Measurements from ENCODE around the gene CSRNP3. TPM values are rescaled to one million over a fixed set of nuclear protein-coding genes. Genes with fewer than 3 reads are reported as not detected.

Gene CSRNP3
- total RNA-seq, 1 donor from 2014 or later, result 1.9 TPM

- Histone ChIP-seq H3K36me3 (no peaks in the 10 kb centered on the region), H3K4me1 (no peaks in the 10 kb centered on the region), H3K9me3 (no peaks in the 10 kb centered on the region), H3K27me3 (no peaks in the 10 kb centered on the region), H3K4me3 (no peak overlapping the region), H3K27ac (no peak overlapping the region)
- DNase-seq (no peak), ATAC-seq (no peak)
- no peak for TF ChIP-seq CTCF (IDR thresholded peaks at IDR 0.05)
- intact Hi-C loops (cut with DNase I), result no loop called here
Observed at GRCh38 chr2:165508927-165509326, 39.4 kb downstream of the CSRNP3 start.

- H3K27ac ChIP-seq, result no peak overlapping the region
- H3K4me1 ChIP-seq, result no peaks in the 10 kb centered on the region
- no peaks in the 10 kb centered on the region for H3K27me3 ChIP-seq
- no peaks in the 10 kb centered on the region for H3K36me3 ChIP-seq
- no peak overlapping the region for H3K4me3 ChIP-seq
- no peak for DNase-seq
- intact Hi-C loops (cut with DNase I), result no loop called here
- no peak for ATAC-seq
- H3K9me3 ChIP-seq, result no peaks in the 10 kb centered on the region
- no peak for TF ChIP-seq CTCF (IDR thresholded peaks at IDR 0.05)
Observed at GRCh38 chr2:165513479-165513878, 44.0 kb downstream of the CSRNP3 start.

GRCh38 chr2:165518611-165519010 is 49.1 kb downstream of the CSRNP3 start:
- no peak for ATAC-seq
- H3K36me3 ChIP-seq, result no peaks in the 10 kb centered on the region

GRCh38 chr2:165522719-165523118 is 53.2 kb downstream of the CSRNP3 start:
- Histone ChIP-seq H3K9me3 (no peaks in the 10 kb centered on the region), H3K27me3 (no peaks in the 10 kb centered on the region), H3K27ac (no peak overlapping the region), H3K4me1 (no peaks in the 10 kb centered on the region), H3K4me3 (no peak overlapping the region), H3K36me3 (no peaks in the 10 kb centered on the region)
- DNase-seq (no peak), ATAC-seq (no peak)
- no peak for TF ChIP-seq CTCF (IDR thresholded peaks at IDR 0.05)
- intact Hi-C loops (cut with DNase I), result no loop called here

More at GRCh38 chr2:165518611-165519010, 49.1 kb downstream of the CSRNP3 start:
- H3K27ac ChIP-seq, result no peak overlapping the region
- no peak overlapping the region for H3K4me3 ChIP-seq
- DNase-seq, result no peak
- intact Hi-C loops (cut with DNase I), result no loop called here
- TF ChIP-seq CTCF (IDR thresholded peaks at IDR 0.05), result no peak
- H3K9me3 ChIP-seq, result no peaks in the 10 kb centered on the region
- no peaks in the 10 kb centered on the region for H3K27me3 ChIP-seq
- no peaks in the 10 kb centered on the region for H3K4me1 ChIP-seq

- TF ChIP-seq CTCF (IDR thresholded peaks at IDR 0.05), result no peak
- DNase-seq, result no peak
- H3K4me3 ChIP-seq, result no peak overlapping the region
- no peak for ATAC-seq
- no peaks in the 10 kb centered on the region for H3K27me3 ChIP-seq
- H3K9me3 ChIP-seq, result no peaks in the 10 kb centered on the region
- no peaks in the 10 kb centered on the region for H3K4me1 ChIP-seq
- H3K27ac ChIP-seq, result no peak overlapping the region
- intact Hi-C loops (cut with DNase I), result no loop called here
- no peaks in the 10 kb centered on the region for H3K36me3 ChIP-seq
Observed at GRCh38 chr2:165524720-165525119, 55.2 kb downstream of the CSRNP3 start.

GRCh38 chr2:165528691-165529090 is 59.2 kb downstream of the CSRNP3 start:
- intact Hi-C loops (cut with DNase I), result no loop called here
- Histone ChIP-seq H3K36me3 (no peaks in the 10 kb centered on the region), H3K27ac (no peak overlapping the region), H3K4me1 (no peaks in the 10 kb centered on the region), H3K9me3 (no peaks in the 10 kb centered on the region), H3K27me3 (no peaks in the 10 kb centered on the region), H3K4me3 (no peak overlapping the region)
- DNase-seq (no peak), ATAC-seq (no peak)
- TF ChIP-seq CTCF (IDR thresholded peaks at IDR 0.05), result no peak
